Neural cell (in vitro differentiated cells): ENCODE measurements around the gene YPEL2.

Experiments used
- EZH2 ChIP-seq: fragments of 200-600, 300-800 bp; shearing (Covaris generic), sonication (generic); IDR thresholded peaks from 2 replicates; pipeline ENCODE4 v1.6.1; 2014; ENCODE audit warnings: antibody characterized with exemption, low read length, borderline replicate concordance, mild to moderate bottlenecking; ENCODE audit not compliant: insufficient read depth, poor library complexity, severe bottlenecking
- POLR2AphosphoS5 ChIP-seq: IDR thresholded peaks from 2 replicates; pipeline ENCODE4 v1.6.1; 2012
- TAF1 ChIP-seq: IDR thresholded peaks from 2 replicates; pipeline ENCODE4 v1.6.1; 2012; ENCODE audit warnings: low read depth
- TF ChIP-seq, protein P1 (sequence below): fragments of 450-650 bp; IDR thresholded peaks from 2 replicates; pipeline ENCODE4 v1.5.1; 2014; ENCODE audit warnings: antibody characterized with exemption, mild to moderate bottlenecking, moderate library complexity; ENCODE audit not compliant: poor library complexity, severe bottlenecking

DNA sequence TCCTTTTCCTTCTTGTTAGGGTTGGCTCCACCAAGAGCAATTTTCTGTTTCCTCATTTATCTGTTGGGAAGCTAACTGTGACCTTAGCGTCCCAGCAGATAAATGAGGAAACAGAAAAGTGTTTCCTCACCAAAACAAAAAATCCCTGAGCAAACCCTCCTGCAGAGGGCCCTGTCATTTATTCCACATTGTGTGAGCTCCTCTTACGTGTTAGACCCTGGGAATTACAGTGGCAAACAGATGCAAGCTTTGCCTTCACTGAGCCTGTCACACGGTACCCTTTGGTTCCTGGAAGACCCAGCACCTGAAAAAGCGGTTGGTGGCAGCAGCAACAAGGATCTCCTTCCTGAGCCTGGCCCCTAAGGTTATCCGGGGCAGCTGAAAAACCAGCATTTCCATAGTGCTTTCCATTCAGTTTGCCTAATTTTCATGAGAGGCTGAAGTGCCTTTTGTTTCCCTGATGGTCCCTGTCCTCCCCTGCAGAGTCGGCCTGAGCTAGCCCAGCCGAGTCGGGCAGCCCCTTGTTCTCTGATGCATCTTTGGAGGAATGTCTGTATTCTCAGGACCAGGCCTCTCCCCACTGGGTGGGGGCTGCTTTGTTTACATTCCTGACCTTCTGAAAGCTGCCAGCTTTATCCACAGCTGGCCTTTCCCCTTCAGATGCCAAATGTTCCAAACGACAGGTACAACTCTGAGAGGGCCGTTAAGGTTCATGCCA lies 34.7 kb downstream of the YPEL2 start:
- TF ChIP-seq TAF1 (no peak), EZH2 (no peak), POLR2AphosphoS5 (no peak)
- TF ChIP-seq, protein P1, sequence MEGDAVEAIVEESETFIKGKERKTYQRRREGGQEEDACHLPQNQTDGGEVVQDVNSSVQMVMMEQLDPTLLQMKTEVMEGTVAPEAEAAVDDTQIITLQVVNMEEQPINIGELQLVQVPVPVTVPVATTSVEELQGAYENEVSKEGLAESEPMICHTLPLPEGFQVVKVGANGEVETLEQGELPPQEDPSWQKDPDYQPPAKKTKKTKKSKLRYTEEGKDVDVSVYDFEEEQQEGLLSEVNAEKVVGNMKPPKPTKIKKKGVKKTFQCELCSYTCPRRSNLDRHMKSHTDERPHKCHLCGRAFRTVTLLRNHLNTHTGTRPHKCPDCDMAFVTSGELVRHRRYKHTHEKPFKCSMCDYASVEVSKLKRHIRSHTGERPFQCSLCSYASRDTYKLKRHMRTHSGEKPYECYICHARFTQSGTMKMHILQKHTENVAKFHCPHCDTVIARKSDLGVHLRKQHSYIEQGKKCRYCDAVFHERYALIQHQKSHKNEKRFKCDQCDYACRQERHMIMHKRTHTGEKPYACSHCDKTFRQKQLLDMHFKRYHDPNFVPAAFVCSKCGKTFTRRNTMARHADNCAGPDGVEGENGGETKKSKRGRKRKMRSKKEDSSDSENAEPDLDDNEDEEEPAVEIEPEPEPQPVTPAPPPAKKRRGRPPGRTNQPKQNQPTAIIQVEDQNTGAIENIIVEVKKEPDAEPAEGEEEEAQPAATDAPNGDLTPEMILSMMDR = peak; percentile 43
